Activated T-cell treated with anti-CD3 and anti-CD28 coated beads for 48 hours (primary cell): ENCODE data around the gene SECISBP2.
"Not testable (repeated sequence)": the region's sequence is repeated elsewhere in the genome, so short reads cannot be mapped to it uniquely, and the experiment has no call there.

Experiments used
- DNase-seq: peaks from one replicate; pipeline ENCODE4 v3.0.0-alpha.2; 2020; ENCODE audit warnings: low read depth

The SECISBP2 gene

DNA sequence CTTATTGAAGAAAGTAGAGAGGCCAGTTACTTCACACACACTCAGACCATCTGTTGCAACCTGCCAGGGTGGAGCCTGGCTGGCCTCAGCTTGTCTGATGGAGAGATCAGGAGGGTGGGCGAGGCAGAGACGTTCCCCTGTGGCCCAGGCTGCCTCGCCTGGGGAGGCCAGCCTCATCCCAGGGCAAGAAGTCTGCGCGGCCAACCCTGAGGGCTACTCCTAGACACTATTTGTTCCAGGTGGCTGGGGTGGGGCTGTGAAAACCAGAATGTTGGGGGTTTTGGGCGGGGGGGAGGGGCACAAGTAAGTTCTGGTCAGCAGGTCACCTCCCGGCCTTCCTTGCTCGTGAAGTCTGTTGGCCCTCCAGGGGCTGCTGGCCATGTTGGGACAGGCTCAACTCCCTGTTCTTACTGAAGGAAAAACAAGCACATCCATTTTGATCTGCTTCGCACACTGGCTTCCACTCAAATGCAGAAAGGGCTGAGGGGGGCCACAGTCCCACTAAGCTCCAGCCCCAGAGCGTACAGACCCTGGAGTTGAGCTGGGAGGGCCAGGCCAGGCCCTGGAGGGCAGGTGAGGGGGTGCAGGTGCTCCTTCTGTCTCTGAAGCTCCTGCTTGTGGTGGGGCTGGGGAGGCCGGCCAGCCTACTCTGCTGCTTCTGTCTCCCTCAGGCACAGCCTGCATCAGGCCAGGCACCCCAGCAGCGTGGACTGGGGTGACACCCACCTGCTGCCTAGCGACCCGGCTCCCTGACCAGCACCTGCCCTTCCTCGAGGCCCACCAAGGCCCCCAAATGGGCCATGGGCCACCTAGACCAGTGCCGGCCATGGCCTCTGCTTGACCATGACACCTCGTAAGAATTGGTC lies 46.6 kb downstream of the SECISBP2 start:
- no peak for DNase-seq

DNA sequence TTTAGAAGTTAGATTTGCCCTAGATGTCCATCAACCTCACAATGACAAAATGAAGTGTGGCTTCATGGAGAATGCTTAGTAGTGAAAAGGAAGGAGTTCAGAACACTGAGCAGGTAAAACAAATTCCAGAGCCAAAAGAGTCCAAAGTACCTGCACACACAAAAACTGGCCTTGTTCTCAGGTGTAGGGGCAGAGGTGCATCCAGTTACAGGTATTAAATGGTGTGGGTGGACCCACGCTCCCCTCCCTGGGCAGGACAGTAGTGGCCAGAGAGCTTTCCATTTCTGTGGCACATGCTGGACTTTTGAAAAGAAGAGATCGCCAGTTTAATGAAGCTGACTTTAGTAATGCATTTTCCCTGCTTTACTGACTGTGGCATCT lies 47.2 kb downstream of the SECISBP2 start:
- DNase-seq = no peak

DNA sequence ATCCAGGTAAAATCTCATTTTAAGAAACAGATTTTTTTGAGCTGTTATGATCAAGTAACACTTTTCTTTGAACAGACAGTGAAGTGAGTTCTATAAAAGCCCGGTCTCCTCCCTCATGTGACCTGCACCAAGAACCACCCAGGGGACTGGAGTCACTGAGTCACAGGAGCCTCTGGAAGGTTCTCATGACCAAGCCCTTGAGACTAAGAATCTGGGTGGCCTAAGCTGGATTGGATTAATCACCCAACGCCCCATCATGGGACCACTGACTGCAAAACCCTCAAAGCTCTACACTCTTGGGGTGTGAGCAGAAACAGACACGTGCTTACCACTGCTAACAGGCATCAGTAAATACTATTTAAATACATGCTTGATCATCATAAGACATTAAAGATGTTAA lies 48.4 kb downstream of the SECISBP2 start:
- no peak for DNase-seq

DNA sequence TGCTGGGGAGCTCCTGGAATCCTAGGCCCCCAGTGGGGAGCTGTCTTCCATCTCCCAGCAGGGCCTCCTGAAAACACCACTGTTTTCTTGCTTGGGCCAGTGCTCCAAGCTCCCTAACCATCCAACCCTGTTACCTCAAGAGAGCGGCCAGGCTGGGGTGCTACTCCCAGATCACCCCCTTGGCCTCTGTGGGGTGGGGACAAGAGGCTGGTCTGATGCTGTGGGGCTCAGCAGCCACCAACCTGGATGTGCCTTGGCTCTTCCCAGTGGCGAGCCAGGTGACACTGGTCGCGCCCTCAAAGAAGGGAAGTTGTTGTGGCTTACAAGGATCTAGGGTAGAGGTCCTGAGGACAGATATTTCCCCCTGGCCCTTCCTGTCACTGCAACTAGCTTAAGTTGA lies 49.0 kb downstream of the SECISBP2 start:
- DNase-seq = no peak

DNA sequence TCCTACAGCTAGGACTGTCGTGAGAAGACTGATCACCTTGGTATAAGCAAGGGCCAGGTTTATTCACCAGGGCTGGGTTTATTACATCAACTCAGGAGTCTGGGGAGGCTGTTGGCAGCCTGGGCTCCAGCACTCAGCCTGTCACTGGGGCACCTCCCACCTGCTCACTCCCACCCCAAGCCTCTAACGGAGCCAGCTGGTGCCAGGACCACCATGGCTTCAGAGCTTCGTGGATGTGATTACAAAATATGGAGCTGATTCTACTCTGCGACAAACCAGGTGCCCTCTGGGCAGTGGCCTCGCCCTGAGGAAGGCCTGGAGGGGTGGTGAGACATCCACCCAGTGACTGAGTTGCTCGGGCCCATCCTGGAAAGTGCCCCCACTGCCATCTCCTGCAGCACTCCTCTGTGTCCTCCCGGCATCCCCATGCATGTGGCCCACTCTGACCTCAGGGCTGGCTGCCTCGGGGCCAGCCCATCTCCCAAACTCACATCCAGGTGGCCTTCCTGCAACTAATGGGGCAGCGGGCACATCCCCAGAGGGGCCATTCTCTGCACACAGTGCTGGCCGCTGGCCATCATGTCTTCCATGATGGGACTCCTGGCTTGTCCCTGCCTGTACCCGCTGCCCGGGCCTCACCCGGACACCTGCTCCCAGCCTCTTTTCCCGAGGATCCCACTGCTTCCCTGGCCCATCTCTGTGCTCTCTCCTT lies 49.6 kb downstream of the SECISBP2 start:
- DNase-seq = no peak

DNA sequence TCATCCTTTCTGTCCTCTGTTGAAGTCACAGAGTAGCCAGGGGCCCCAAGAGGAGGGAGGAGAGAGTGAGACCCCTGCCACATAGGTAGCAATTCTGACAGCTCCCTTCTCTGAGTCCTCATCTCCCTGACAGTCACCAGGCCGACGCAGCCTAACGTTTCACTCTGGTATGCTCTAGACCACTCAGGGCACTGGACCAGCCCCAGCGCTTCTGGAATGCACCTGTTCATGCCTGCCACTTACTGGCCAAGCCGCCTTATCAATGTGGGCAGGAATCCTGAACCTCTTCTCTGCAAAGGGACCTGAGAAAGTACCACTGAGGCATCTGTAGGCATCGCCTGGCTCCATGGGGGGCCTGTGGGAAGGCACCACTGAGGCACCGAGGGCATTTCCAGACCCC lies 50.2 kb downstream of the SECISBP2 start:
- DNase-seq = no peak

DNA sequence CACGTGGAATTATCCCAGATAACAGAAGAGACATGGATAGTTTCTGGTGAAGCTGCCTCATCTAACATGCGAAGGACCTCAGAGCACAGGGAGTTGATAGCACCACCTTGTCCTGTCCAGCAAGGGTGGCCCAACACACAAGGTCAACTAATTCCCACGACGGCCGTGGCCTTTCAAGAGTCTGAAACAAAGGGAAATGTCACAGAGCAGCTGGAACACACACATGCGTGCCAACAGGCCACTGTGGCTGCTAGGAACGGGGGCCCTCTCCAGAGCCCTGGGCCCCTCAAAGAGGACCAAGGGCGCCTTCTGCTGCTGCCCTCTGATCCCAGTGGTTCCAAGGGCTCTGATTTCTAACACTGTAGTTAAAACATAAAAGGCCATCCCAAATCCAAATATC lies 50.7 kb downstream of the SECISBP2 start:
- DNase-seq = no peak

DNA sequence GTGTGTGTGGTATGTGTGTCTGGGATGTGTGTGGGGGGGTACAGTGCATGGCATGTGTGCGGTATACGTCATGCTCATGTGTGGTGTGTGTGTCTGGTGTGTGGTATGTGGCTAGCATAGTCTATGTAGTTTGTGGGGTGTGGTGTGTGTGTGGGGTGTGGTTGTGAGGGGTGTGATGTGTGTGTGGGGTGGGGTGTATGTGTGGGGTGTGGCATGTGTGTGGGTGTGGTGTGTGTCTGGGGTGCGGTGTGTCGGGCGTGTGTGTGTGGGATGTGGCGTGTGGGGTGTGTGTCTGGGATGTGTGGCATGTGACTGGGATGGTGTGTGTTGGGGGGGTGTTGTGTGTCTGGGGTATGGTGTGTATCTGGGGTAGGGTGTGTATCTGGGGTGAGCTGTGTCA lies 52.3 kb downstream of the SECISBP2 start:
- no peak for DNase-seq

DNA sequence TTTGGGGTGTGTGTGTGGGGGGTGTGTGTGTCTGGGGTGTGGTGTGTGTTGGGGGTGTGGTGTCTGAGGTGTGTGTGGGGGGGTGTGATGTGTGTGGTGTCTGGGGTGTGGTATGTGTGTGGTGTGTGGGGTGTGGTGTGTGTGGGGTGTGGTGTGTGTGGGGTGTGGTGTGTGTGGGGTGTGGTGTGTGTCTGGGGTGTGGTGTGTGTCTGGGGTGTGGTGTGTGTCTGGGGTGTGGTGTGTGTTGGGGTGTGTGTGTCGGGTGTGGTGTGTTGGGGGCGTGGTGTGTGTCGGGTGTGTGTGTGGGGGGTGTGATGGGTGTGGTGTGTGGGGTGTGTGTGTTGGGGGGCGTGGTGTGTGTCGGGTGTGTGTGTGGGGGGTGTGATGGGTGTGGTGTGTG lies 53.5 kb downstream of the SECISBP2 start:
- not testable (repeated sequence) for DNase-seq

DNA sequence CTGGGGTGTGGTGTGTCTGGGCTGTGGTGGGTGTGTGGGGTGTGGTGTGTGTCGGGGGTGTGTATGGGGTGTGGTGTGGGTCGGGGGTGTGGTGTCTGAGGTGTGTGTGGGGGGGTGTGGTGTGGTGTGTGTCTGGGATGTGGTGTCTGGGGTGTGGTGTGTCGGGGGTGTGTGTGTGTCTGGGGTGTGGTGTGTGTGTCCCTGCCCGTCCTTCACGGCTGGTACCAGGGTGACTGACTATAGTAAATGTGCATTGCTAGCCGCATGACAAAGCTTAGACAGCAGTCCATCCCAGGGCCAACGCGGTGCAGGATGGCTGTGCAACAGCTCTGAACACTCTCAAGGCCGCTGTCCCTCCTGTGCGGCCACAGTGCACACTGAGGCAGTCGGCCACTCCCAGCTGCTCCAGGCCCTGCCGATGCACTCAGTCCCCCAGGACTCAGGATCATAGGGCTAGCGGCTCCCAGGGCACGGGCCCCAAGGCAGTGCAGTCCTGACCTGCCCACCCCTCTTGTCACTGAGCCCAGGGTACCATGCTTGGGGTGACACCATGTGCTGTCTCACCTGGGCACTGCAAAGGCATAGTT lies 54.0 kb downstream of the SECISBP2 start:
- no peak for DNase-seq

DNA sequence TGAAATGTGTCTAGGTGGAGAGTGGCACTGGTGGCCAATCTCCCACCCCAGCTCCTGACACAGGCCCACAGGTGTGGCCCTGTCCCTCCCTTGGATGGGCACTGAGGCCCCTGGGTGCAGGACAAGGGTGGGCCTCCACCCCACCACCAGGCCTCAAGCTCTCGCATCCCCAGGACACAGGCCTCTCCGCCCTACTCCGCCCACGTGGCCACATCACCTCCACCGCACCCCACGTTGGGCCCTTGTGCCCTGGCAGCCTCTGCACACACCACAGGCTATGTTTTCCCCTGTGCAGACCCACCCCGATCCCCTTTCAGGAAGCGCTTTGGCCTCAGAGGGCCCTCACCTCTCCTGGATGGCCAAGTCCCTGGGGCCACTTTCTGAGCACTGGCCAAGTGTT lies 54.7 kb downstream of the SECISBP2 start:
- no peak for DNase-seq

DNA sequence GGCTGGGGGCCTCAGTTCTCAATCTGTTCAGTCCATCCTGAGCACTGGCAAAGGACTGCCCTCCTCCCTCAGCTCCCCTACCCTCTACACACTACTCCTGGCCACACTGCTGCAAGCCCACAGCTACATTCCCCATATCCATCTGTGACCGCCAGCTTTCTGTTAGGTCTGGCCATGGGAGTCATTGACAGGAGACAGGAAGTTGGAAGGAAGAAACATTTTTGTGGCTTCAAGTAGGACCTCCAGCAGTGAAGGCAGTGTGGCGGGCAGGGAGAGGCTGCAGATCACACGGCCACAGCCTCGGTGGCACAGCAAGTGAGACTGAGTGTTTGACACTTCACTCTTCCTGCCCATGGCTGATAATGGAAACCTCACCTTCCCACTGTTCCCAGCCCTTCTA lies 55.9 kb downstream of the SECISBP2 start:
- DNase-seq = no peak

DNA sequence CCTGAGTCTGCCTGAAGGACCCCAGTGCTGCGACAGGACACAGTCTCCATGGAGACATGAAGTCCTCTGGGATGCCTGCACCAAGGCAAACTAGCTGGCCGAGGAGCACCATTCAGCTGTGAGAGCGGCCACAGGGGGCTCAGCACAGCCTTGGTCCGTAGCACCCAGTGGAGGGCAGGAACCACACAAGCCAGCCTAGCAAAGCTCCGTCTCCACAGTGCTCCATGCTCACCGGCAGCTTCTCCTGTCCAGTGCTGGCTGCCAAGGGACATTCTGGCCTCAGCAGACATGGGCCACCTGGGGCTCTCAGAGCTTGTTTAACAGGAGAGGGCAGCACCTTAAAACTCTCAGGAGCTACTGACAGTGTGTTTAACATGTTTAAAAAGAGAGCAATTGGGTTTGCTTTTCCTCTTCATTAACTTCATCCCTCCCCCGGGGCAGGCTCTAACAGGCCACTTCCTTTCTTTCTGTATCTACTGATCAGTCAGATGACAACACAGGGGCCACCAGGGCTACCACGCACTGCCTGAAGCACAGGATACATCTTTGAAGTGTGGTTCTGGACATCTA lies 57.0 kb downstream of the SECISBP2 start:
- DNase-seq = no peak

DNA sequence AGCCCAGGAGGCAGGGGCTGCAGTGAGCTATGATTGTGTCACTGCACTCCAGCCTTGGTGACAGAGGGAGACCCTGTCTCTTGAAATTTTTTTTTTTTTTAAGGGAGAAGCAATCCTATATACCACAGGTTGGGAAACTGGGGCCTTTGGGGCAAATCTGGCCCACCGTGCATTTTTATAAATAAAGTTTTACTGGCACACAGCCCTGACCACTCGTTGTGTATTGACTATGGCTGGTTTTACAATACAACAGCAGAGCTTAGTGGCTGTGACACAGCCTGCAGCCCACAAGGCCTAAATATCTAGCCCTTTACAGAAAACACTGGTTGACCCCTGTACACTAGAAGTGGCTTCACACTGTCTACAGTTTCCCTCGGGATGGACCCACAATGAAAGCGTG lies 58.0 kb downstream of the SECISBP2 start:
- DNase-seq = no peak

DNA sequence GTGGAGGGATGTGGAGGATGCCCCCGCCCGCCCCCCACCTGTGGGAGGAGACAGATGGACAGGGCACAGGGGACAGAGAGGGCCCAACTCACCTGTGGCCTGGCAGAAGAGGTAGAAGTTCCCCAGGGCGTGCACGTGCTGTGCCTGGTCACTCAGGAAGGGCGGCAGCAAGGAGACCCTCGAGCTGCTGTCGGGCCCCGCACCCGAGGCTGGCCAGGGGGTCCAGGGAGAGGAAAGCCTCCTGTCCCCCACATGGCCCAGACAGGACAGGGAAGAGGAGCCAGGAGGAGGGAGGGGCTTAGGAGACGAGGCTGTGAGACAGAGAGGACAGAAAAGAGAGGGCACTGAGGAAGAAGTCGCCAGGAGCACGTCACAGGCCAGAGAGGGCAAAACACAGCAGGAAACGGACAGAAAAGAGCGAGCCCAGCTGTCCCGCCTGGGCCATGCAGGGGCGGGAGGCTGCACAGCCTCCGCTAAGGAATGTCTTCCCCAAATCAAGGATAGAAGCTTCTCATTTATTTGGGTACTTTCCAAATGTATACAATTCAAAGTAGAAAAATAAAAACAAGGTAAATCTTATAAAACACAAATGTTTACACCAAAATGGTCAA lies 58.5 kb downstream of the SECISBP2 start:
- no peak for DNase-seq

DNA sequence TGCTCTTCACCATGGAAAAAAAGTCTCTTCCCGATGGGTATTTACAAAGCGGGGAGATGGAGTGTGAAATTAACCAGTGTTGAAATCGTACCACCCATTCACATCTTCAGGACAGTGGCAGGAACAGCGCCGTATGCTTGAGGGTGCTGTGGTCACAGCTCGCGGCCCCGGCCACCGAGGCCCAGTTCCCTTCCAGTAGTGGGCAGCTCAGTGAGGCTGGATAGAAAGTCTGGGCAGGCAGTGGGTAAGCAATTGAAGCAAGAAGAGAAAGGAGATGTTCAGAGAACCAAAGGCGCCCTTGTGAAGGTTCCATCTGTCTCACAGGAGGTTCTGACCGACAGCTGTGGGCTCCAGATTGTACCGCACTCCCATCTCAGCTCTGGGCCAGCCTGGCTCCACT lies 59.1 kb downstream of the SECISBP2 start:
- DNase-seq = no peak

DNA sequence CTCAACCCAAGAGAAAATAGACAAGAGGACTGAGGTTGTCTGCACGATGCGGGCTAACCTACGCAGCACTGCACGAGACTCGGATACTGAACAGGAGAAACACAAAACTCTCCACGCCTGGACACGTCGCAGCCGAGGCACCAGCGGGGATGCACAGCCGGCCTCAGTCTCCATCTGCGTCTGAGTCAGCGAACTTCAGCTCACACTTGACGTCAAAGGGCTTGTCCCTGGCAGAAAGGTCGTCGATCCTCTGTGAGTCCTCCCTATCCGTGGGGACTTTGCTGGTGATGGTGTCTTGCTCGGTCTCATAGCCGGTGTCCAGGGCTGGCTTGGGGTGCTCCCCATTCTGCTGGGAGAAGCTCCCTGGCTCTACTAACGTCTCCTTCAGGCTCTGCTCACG lies 60.2 kb downstream of the SECISBP2 start:
- no peak for DNase-seq

DNA sequence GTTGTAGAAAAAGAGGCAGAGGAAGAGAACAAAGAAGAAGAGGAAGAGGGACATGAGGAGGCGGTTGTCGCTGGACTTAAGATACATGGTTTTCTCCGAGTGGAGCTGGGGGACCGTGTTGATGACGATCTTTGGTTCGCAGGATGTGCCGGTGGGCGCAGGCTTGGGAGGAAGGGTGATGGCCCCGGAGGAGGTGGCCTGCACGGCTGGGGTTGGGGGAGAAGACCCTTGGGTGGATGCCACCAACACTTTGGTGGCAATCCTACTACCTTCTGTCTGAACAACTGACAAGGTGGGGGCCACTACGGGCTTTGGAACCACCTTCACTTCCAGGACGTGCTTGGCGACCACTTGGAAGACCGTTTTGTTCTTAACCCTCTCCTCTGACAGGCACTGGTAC lies 60.7 kb downstream of the SECISBP2 start:
- DNase-seq = no peak

DNA sequence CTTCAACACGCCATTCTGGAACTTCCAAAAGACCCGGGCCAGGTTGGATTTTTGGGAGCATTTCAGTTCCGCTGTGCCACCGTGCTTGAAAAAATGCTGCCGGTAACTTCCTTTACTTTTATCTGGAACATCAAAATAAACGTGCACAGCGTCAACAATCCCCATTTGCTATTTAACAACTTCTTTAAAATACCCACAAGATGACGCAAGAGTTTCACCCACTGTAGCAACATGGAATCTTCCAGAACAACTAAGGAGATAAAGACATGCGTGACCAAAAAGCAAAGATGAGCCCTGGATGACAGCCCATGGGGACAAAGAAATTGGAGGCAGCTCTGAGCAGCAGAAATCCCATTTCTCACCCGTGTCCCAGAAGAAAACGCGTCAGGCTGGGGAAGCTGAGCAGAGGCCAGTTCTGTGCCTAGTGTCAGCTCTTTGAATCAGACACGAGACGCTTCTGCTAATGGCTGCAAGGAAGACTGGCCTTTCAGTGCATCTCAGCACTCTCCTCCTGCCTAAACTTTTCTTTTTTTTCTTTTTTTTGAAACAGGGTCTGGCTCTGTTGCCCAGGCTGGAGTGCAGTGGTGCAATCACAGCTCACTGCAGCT lies 61.3 kb downstream of the SECISBP2 start:
- DNase-seq = no peak

DNA sequence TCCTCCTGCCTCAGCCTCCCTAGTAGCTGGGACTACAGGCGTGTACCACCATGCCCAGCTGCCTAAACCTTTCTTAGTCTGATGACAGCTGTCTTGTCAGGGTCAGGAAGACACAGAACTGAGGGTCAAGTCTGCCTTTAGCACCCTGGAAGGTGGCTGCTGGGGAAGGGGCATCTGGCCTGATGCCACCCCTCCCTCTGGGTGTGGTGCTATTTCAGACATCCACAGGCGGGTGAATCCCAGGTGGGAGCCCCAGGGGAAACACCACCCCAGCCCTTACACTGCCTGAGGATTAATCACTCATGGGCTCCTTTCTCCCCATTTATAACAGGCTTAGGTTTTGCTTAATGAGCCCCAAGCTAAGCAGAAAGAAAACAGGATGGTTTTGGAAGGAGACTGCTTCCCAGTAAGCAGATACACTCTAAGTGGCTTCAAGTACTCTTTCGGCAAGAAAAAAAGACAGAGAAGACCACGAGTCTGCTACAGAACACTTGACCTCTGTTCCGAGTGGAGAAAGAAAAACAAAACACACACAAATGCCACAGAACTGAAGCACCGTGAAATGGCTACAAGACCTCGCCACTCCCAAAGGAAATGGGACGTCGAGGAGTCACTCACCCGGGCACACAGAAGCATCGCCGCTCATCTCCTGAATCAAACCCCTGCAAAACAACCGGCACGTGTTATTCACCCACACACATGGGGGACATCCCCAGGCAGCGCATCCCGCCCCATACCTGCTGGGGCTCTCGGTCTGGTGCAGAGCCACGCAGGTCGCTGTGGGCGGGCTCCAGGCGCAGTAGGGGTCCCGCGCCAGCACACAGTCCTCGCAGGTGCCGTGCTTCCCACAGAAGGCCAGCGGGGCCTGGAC lies 62.4 kb downstream of the SECISBP2 start:
- no peak for DNase-seq

DNA sequence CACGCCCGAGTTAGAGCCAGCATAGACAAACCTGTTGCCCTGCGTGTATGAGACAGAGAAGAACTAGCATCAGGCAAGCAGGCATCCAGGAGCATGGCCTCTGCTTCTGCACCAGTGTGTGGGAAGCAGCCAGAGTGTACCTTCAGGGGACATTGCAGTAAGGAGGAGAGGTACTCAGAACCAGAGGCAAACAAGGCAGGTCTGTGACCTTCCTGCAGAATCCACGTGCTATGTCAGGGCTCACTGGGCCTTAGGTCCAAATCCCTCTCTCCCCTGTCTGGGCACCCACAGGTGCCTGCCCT lies 63.0 kb downstream of the SECISBP2 start:
- DNase-seq = no peak
